ENCODE data around the gene DISP3.

- TF ChIP-seq CTCF (IDR thresholded peaks at IDR 0.05; ENCODE audit: low read length) (no peak), EZH2 (IDR thresholded peaks at IDR 0.05; ENCODE audit: borderline replicate concordance, low read length) (no peak)
Measured at GRCh38 chr1:11450310-11450709, 28.6 kb upstream of the DISP3 start.

Measured in OCI-LY1 (cell line).